HEK293T (cell line): Measurements from ENCODE around the gene SLC25A26.
"Not testable (repeated sequence)": the region's sequence is repeated elsewhere in the genome, so short reads cannot be mapped to it uniquely, and the experiment has no call there.

Source experiments
- CTCF ChIA-PET: fragments of 350-600 bp; formaldehyde crosslinking; extraction: SDS; loops from one replicate; lab custom pipeline; 2021; ENCODE audit warnings: antibody characterized with exemption, inconsistent platforms; lab: Yijun Ruan, JAX
- POLR2A ChIA-PET: fragments of 350-600 bp; formaldehyde crosslinking; extraction: SDS; loops from one replicate; lab custom pipeline; 2020; ENCODE audit warnings: antibody characterized with exemption, inconsistent platforms; lab: Yijun Ruan, JAX
- DNase-seq: peaks from one replicate; pipeline ENCODE4 v3.0.0; 2012; ENCODE audit warnings: mixed read lengths; ENCODE audit errors: extremely low spot score
- ARNT ChIP-seq: fragments of 450-650 bp; IDR thresholded peaks from 2 replicates; pipeline ENCODE4 v1.6.1; 2017; ENCODE audit warnings: mild to moderate bottlenecking
- BHLHE40 ChIP-seq: fragments of 450-650 bp; IDR thresholded peaks from 2 replicates; pipeline ENCODE4 v1.6.1; 2016; ENCODE audit warnings: mild to moderate bottlenecking, moderate library complexity, borderline replicate concordance
- CTBP1 ChIP-seq: fragments of 450-650 bp; IDR thresholded peaks from 2 replicates; pipeline ENCODE4 v1.6.1; 2016; ENCODE audit warnings: borderline replicate concordance
- ELF4 ChIP-seq: fragments of 450-650 bp; IDR thresholded peaks from 2 replicates; pipeline ENCODE4 v1.6.1; 2017; ENCODE audit warnings: antibody characterized with exemption
- FOXA1 ChIP-seq: fragments of 450-650 bp; IDR thresholded peaks from 2 replicates; pipeline ENCODE4 v1.6.1; 2016; ENCODE audit warnings: mild to moderate bottlenecking
- FOXK2 ChIP-seq: fragments of 450-650 bp; IDR thresholded peaks from 2 replicates; pipeline ENCODE4 v1.6.1; 2016; ENCODE audit warnings: mild to moderate bottlenecking
- FOXM1 ChIP-seq: fragments of 450-650 bp; IDR thresholded peaks from 2 replicates; pipeline ENCODE4 v1.6.1; 2017; ENCODE audit warnings: mild to moderate bottlenecking, borderline replicate concordance
- HDGF ChIP-seq: fragments of 450-650 bp; IDR thresholded peaks from 2 replicates; pipeline ENCODE4 v1.6.1; 2017; ENCODE audit warnings: antibody characterized with exemption, borderline replicate concordance
- L3MBTL2 ChIP-seq: fragments of 450-650 bp; conservative IDR thresholded peaks from 2 replicates; pipeline ENCODE4 v1.6.1; 2016; ENCODE audit warnings: mild to moderate bottlenecking
- LEF1 ChIP-seq: fragments of 450-650 bp; IDR thresholded peaks from 2 replicates; pipeline ENCODE4 v1.6.1; 2017; ENCODE audit warnings: mild to moderate bottlenecking, borderline replicate concordance
- NFRKB ChIP-seq: fragments of 450-650 bp; IDR thresholded peaks from 2 replicates; pipeline ENCODE4 v1.6.1; 2016; ENCODE audit warnings: mild to moderate bottlenecking, moderate library complexity
- PKNOX1 ChIP-seq: fragments of 450-650 bp; IDR thresholded peaks from 2 replicates; pipeline ENCODE4 v1.6.1; 2016
- SP1 ChIP-seq: fragments of 450-650 bp; IDR thresholded peaks from 2 replicates; pipeline ENCODE4 v1.6.1; 2017
- SUZ12 ChIP-seq: fragments of 450-650 bp; IDR thresholded peaks from 2 replicates; pipeline ENCODE4 v1.6.1; 2016; ENCODE audit warnings: mild to moderate bottlenecking
- TARDBP ChIP-seq: fragments of 450-650 bp; IDR thresholded peaks from 2 replicates; pipeline ENCODE4 v1.6.1; 2016
- ZNF384 ChIP-seq: fragments of 450-650 bp; IDR thresholded peaks from 2 replicates; pipeline ENCODE4 v1.6.1; 2016

Gene SLC25A26

GRCh38 chr3:66304293-66304692 lies 83.5 kb downstream of the SLC25A26 start:
- CTCF ChIA-PET: no interaction called here
- POLR2A ChIA-PET: no interaction called here

DNA sequence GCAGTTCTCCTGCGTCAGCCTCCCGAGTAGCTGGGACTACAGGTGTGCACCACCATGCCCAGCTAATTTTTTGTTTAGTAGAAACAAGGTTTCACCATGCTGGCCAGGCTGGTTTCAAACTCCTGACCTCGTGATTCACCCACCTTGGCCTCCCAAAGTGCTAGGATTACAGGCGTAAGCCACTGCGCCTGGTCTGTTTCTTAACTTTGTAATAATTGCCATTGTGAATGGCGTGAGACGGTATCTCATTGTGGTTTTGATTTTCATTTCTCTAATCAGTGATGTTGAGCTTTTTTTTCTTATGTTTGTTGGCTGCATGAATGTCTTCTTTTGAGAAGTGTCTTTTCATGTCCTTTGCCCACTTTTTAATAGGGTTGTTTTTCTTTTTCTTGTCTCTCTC lies 85.3 kb downstream of the SLC25A26 start:
- CTCF ChIA-PET, POLR2A ChIA-PET, DNase-seq: not testable (repeated sequence)

More at GRCh38 chr3:66304293-66304692, 83.5 kb downstream of the SLC25A26 start:
- no peak for DNase-seq
- TF ChIP-seq FOXA1: no peak
- TF ChIP-seq ARNT: no peak
- no peak for TF ChIP-seq SUZ12
- no peak for TF ChIP-seq ZNF384
- TF ChIP-seq LEF1: no peak
- TF ChIP-seq TARDBP: no peak
- TF ChIP-seq PKNOX1: no peak
- no peak for TF ChIP-seq SP1
- no peak for TF ChIP-seq BHLHE40
- TF ChIP-seq ELF4: no peak
- no peak for TF ChIP-seq FOXK2
- no peak for TF ChIP-seq FOXM1
- no peak for TF ChIP-seq NFRKB
- TF ChIP-seq HDGF: no peak
- TF ChIP-seq L3MBTL2: no peak

DNA sequence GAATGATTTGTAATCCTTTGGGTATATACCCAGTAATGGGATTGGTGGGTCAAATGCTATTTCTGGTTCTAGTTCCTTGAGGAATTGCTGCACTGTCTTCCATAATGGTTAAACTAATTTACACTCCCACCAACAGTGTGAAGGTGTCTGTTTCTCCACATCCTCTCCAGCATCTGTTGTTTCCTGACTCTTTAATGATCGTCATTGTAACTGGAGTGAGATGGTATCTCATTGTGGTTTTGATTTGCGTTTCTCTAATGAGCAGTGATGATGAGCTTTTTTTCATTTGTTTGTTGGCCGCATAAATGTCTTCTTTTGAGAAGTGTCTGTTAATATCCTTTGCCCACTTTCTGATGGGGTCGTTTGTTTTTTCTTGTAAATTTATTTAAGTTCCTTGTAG lies 86.2 kb downstream of the SLC25A26 start:
- POLR2A ChIA-PET, CTCF ChIA-PET: not testable (repeated sequence)

DNA sequence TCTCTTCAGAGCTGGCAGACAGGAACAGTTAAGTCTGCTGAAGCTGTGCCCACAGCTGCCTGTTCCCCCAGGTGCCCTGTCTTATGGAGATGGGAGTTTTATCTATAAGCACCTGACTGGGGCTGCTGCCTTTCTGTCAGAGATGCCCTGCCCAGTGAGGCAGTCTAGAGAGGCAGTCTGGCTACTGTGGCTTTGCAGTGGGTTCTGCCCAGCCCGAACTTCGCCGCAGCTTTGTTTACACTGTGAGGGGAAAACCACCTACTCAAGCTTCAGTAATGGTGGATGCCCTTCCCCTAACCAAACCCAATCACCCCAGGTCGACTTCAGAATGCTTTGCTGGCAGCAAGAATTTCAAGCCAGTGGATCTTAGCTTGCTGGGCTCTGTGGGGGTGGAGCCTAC lies 91.2 kb downstream of the SLC25A26 start:
- ChIA-PET POLR2A (no interaction called here), CTCF (no interaction called here)
- TF ChIP-seq NFRKB (no peak), TARDBP (no peak), ARNT (no peak), FOXM1 (no peak), FOXK2 (no peak), SUZ12 (no peak), HDGF (no peak), ZNF384 (no peak), PKNOX1 (no peak), BHLHE40 (no peak), LEF1 (no peak), L3MBTL2 (no peak)
- DNase-seq: no peak

More for the DNA sequence above, 86.2 kb downstream of the SLC25A26 start:
- DNase-seq: not testable (repeated sequence)

- DNase-seq: no peak
- CTCF ChIA-PET: no interaction called here
- no peak for TF ChIP-seq CTBP1
- TF ChIP-seq BHLHE40: no peak
- no peak for TF ChIP-seq PKNOX1
- TF ChIP-seq ELF4: no peak
- TF ChIP-seq L3MBTL2: no peak
- no peak for TF ChIP-seq ARNT
- no peak for TF ChIP-seq FOXK2
- TF ChIP-seq HDGF: no peak
- no peak for TF ChIP-seq LEF1
- no peak for TF ChIP-seq FOXA1
- POLR2A ChIA-PET: no interaction called here
Observed at GRCh38 chr3:66314455-66314854, 93.7 kb downstream of the SLC25A26 start.

GRCh38 chr3:66317750-66318376 lies 97.1 kb downstream of the SLC25A26 start:
- DNase-seq: no peak
- ChIA-PET POLR2A (no interaction called here), CTCF (interaction anchor here (0.7 to 0.9 kb wide), 2 partner anchors 11 to 409 kb away, joined by 3 to 4 read pairs; no protein-coding TSS in a partner anchor)
- TF ChIP-seq FOXK2 (no peak), LEF1 (no peak), SP1 (no peak), BHLHE40 (no peak), HDGF (no peak), ARNT (no peak), FOXA1 (no peak), ELF4 (no peak), CTBP1 (no peak), ZNF384 (no peak), L3MBTL2 (no peak), PKNOX1 (no peak), TARDBP (no peak), NFRKB (no peak), SUZ12 (no peak), FOXM1 (no peak)
